K562 (cell line): ENCODE data around the gene KRTAP2-3. TPM values are rescaled to one million over a fixed set of nuclear protein-coding genes. Genes with fewer than 3 reads are reported as not detected.

Experiments used
- ATAC-seq: fragments of 200-7000 bp; cut with Tn5 transposase; 3 replicates; pipeline ENCODE4 v1.9.1; 2020; ENCODE audit warnings: moderate library complexity
- BruUV-seq: library from RNA; stranded (reverse); fragments of 400-500 nt; replicated peaks from 2 replicates; lab custom pipeline; 2021; lab: Mats Ljungman, UMichigan
- CTCF ChIA-PET: fragments of 300-600 bp; formaldehyde crosslinking; extraction: SDS; loops from one replicate; lab custom pipeline; 2021; ENCODE audit warnings: low intra/inter-chr PET ratio; lab: Yijun Ruan, JAX
- POLR2A ChIA-PET: fragments of 300-600, 350-650 bp; sonication (Branson Sonifier 250); formaldehyde crosslinking; extraction: SDS; loops from one replicate; lab custom pipeline; 2021; ENCODE audit warnings: antibody characterized with exemption, inconsistent platforms; lab: Yijun Ruan, JAX
- DNase-seq, 4 experiments: peaks; one replicate each; pipeline versions ENCODE4 v3.0.0 to v3.0.0-alpha.2; 2011 to 2018; ENCODE audit warnings: low spot score in 3 of 4, mixed read lengths in 3 of 4; ENCODE audit errors: extremely low read depth in 1 of 4
- FAIRE-seq: peaks from 2 replicates; lab custom pipeline; 2011; peaks lifted over from hg19 to GRCh38; lab: Jason Lieb, UNC
- H2AFZ ChIP-seq: 2 replicates; pipeline ENCODE4 v1.6.0; 2011; ENCODE audit warnings: low read depth, low read length, control low read depth, inconsistent platforms
- H3K27ac ChIP-seq: fragments of 200-600 bp; 3 replicates; pipeline ENCODE4 v1.8.0; 2011; ENCODE audit warnings: low read depth, mild to moderate bottlenecking, control low read depth, inconsistent platforms, low read length, moderate library complexity, mixed read lengths; ENCODE audit errors: extremely low read depth
- H3K27me3 ChIP-seq, 2 experiments: fragments of 300-600 bp in 1 of 2; 2 replicates in 1 of 2; 3 replicates in 1 of 2; pipeline versions ENCODE4 v1.6.0 to v1.8.0; 2011; ENCODE audit warnings: inconsistent platforms in 2 of 2, low read length in 2 of 2, mild to moderate bottlenecking in 1 of 2, mixed read lengths in 1 of 2, moderate library complexity in 1 of 2; ENCODE audit not compliant: control insufficient read depth in 2 of 2, insufficient read depth in 2 of 2
- H3K36me3 ChIP-seq: fragments of 300-600 bp; 3 replicates; pipeline ENCODE4 v1.8.0; 2011; ENCODE audit warnings: mild to moderate bottlenecking, low read length, inconsistent platforms; ENCODE audit not compliant: control insufficient read depth, insufficient read depth
- H3K4me1 ChIP-seq, 2 experiments: fragments of 200-600 bp in 1 of 2; replicated peaks in 1 of 2; 2 replicates in 1 of 2; 3 replicates in 1 of 2; pipeline versions ENCODE4 v1.5.1 to v1.8.0; 2011; ENCODE audit warnings: inconsistent platforms in 2 of 2, low read length in 2 of 2, mild to moderate bottlenecking in 1 of 2, mixed read lengths in 1 of 2, moderate library complexity in 1 of 2; ENCODE audit not compliant: control insufficient read depth in 2 of 2, insufficient read depth in 2 of 2
- H3K4me2 ChIP-seq: 2 replicates; pipeline ENCODE4 v1.6.1; 2011; ENCODE audit warnings: low read length, control low read depth, inconsistent platforms, mixed read lengths; ENCODE audit not compliant: insufficient read depth
- H3K4me3 ChIP-seq: fragments of 200-600 bp; sonication (generic), shearing (Covaris generic); 2 replicates; pipeline ENCODE4 v1.5.1; 2016; ENCODE audit warnings: control low read depth, inconsistent platforms
- H3K79me2 ChIP-seq: fragments of 200-600 bp; 3 replicates; pipeline ENCODE4 v1.8.0; 2011; ENCODE audit warnings: low read length, inconsistent platforms; ENCODE audit not compliant: control insufficient read depth, insufficient read depth
- H3K9ac ChIP-seq, 2 experiments: 2 replicates each; pipeline versions ENCODE4 v1.6.0 to v1.6.1; 2011; ENCODE audit warnings: low read depth in 2 of 2, low read length in 2 of 2, control low read depth in 1 of 2, inconsistent platforms in 1 of 2, mild to moderate bottlenecking in 1 of 2, mixed read lengths in 1 of 2; ENCODE audit not compliant: insufficient read depth in 1 of 2
- H3K9me1 ChIP-seq: one replicate; pipeline ENCODE4 v1.6.0; 2011; ENCODE audit warnings: inconsistent platforms, mild to moderate bottlenecking, low read length, moderate library complexity; ENCODE audit not compliant: control insufficient read depth, insufficient read depth
- H3K9me3 ChIP-seq: replicated peaks from 2 replicates; pipeline ENCODE4 v1.5.1; 2011; ENCODE audit warnings: low read depth, low read length, inconsistent platforms; ENCODE audit not compliant: control insufficient read depth, insufficient read depth
- H4K20me1 ChIP-seq: replicated peaks from 2 replicates; pipeline ENCODE4 v1.6.1; 2011; ENCODE audit warnings: low read length, inconsistent platforms, mixed read lengths; ENCODE audit not compliant: control insufficient read depth, insufficient read depth
- ARHGAP35 ChIP-seq: fragments of 450-650 bp; IDR thresholded peaks from 2 replicates; pipeline ENCODE4 v1.6.1; 2018; ENCODE audit not compliant: partially characterized antibody
- ATF7 ChIP-seq: fragments of 450-650 bp; IDR thresholded peaks from 2 replicates; pipeline ENCODE4 v1.7.1; 2014; ENCODE audit warnings: mild to moderate bottlenecking, moderate library complexity
- DACH1 ChIP-seq: fragments of 450-650 bp; IDR thresholded peaks from 2 replicates; pipeline ENCODE4 v1.6.1; 2018; ENCODE audit not compliant: partially characterized antibody
- IFI16 ChIP-seq: fragments of 250-450 bp; sonication (Bioruptor Pico); IDR thresholded peaks from 2 replicates; pipeline ENCODE4 v2.1.2; 2022; ENCODE audit warnings: mild to moderate bottlenecking, inconsistent platforms
- MTF1 ChIP-seq: fragments of 250-450 bp; sonication (Bioruptor Pico); IDR thresholded peaks from 2 replicates; pipeline ENCODE4 v1.9.0; 2021; ENCODE audit warnings: moderate library complexity, mild to moderate bottlenecking, inconsistent platforms, borderline replicate concordance
- POLR2B ChIP-seq: fragments of 450-650 bp; IDR thresholded peaks from 2 replicates; pipeline ENCODE4 v1.6.1; 2018; ENCODE audit warnings: low read depth; ENCODE audit not compliant: partially characterized antibody
- PRPF4 ChIP-seq: fragments of 200-400 bp; formaldehyde crosslinking; IDR thresholded peaks from one replicate; pipeline ENCODE4 v1.6.1; 2017; ENCODE audit warnings: low read length, low read depth, mild to moderate bottlenecking; ENCODE audit not compliant: insufficient read depth, poor library complexity, severe bottlenecking
- SOX6 ChIP-seq: fragments of 450-650 bp; IDR thresholded peaks from 2 replicates; pipeline ENCODE4 v1.6.1; 2014; ENCODE audit warnings: mild to moderate bottlenecking
- STAT5A ChIP-seq: IDR thresholded peaks from 2 replicates; pipeline ENCODE4 v1.6.1; 2012; ENCODE audit warnings: low read length, inconsistent platforms, borderline replicate concordance
- TAF1 ChIP-seq: IDR thresholded peaks from 2 replicates; pipeline ENCODE4 v1.6.1; 2011; ENCODE audit warnings: mild to moderate bottlenecking, low read length, moderate library complexity; ENCODE audit not compliant: insufficient read depth, control insufficient read depth, severe bottlenecking; ENCODE audit errors: extremely low read depth
- TCFL5 ChIP-seq: fragments of 250-450 bp; sonication (Bioruptor Pico); conservative IDR thresholded peaks from 2 replicates; pipeline ENCODE4 v1.6.1; 2021; ENCODE audit warnings: mild to moderate bottlenecking, moderate library complexity, matching md5 sums
- ZFP36 ChIP-seq: fragments of 150-350 bp; IDR thresholded peaks from 2 replicates; pipeline ENCODE4 v1.6.1; 2018; ENCODE audit warnings: low read length, low read depth; ENCODE audit not compliant: partially characterized antibody
- ZNF121 ChIP-seq: sonication (generic); formaldehyde crosslinking; conservative IDR thresholded peaks from 2 replicates; pipeline ENCODE4 v1.8.0; 2022; ENCODE audit warnings: missing genetic modification reagents
- ZNF282 ChIP-seq: sonication (generic); formaldehyde crosslinking; IDR thresholded peaks from 2 replicates; pipeline ENCODE4 v1.8.1; 2023; ENCODE audit warnings: missing genetic modification reagents
- in situ Hi-C: fragments of 300-500 bp; cut with MboI; formaldehyde crosslinking; loops from 4 replicates; pipeline ENCODE4 v1.15.0; 2018; ENCODE audit warnings: inconsistent platforms, mixed read lengths
- intact Hi-C: fragments of 100-400 bp; cut with micrococcal nuclease; formaldehyde crosslinking; loops from 2 replicates; pipeline ENCODE4 v1.14.2; 2022
- polyA plus RNA-seq, 8 experiments: library from polyadenylated mRNA; depleted of rRNA in 4 of 8; stranded (reverse) in 5 of 8; unstranded in 3 of 8; fragments of >200 nt; fragmentation: Nextera tagmentation in 2 of 8; fragmentation: Illumina TruSeq in 1 of 8; extraction: Ambion mirVana in 2 of 8; extraction: Trizol in 1 of 8; gene quantifications; 2 replicates each; pipeline versions ENCODE4 v1.2.1 to v1.2.3, GENCODE V29; 2011 to 2014; ENCODE audit warnings: inconsistent platforms in 1 of 8, missing spikeins in 1 of 8
- total RNA-seq, 7 experiments: library from RNA; depleted of rRNA in 6 of 7; stranded (reverse); fragments of >200 nt in 6 of 7; fragmentation: Illumina TruSeq in 2 of 7; extraction: Trizol in 2 of 7; gene quantifications; 2 replicates each; pipeline versions ENCODE4 v1.2.1 to v1.2.3, GENCODE V29; 2011 to 2021; ENCODE audit warnings: low replicate concordance in 1 of 7
- TF ChIP-seq, protein P1 (sequence below): sonication (generic); formaldehyde crosslinking; IDR thresholded peaks from 2 replicates; pipeline ENCODE4 v1.8.0; 2022; ENCODE audit warnings: mild to moderate bottlenecking, missing genetic modification reagents
- TF ChIP-seq, protein P2 (sequence below): sonication (generic); formaldehyde crosslinking; IDR thresholded peaks from 2 replicates; pipeline ENCODE4 v1.8.1; 2023; ENCODE audit warnings: mild to moderate bottlenecking, missing genetic modification reagents
- TF ChIP-seq, protein P3 (sequence below): sonication (generic); formaldehyde crosslinking; IDR thresholded peaks from 2 replicates; pipeline ENCODE4 v1.9.0; 2022; ENCODE audit warnings: mild to moderate bottlenecking, missing genetic modification reagents

Gene KRTAP2-3
- total and polyA plus RNA-seq, 9 of the 15 experiments (the other 6 are each of a cell fraction or from before 2014, with no cell fraction given): not detected

DNA sequence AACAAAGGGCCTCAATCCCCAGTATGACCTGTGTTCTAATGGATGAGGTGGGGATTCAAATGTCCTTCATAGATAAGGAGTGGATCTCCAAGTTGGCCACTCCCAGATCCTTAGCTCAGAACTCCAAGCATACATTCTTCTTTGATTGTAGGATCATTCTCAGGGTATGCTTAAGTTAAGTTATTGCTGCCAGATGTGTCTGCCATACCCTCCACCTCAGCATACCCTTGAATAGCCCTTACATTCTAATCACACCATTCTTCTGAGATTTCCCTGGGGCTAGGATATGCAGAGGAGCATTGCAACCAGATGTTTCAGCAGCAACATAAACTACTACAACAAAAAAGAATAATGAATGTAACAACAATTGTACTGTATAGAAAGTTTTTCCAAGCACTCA, 7.4 kb upstream of the KRTAP2-3 start:
- Histone ChIP-seq H3K4me2 (no peak overlapping the region), H3K4me1 (peaks cover 0 to 5% of the 10 kb centered on the region in 2 experiments; a peak in 2 of 5 replicates), H3K4me3 (no peak overlapping the region), H3K36me3 (no peaks in the 10 kb centered on the region), H3K79me2 (no peaks in the 10 kb centered on the region), H4K20me1 (no peaks in the 10 kb centered on the region), H3K9ac (no peak overlapping the region), H3K27ac (no peak overlapping the region), H3K9me1 (no peaks in the 10 kb centered on the region), H3K27me3 (no peaks in the 10 kb centered on the region; a peak in 1 of 5 replicates), H3K9me3 (no peaks in the 10 kb centered on the region), H2AFZ (no peak overlapping the region)
- BruUV-seq: no TSS peak
- in situ Hi-C loops (no loop called here), intact Hi-C loops (no loop called here)
- ATAC-seq: no peak
- no peak for TF ChIP-seq ZNF121 (CRISPR knock-in tag)
- no peak for TF ChIP-seq SOX6
- TF ChIP-seq TCFL5: no peak
- no peak for TF ChIP-seq IFI16 (CRISPR knock-in tag)
- TF ChIP-seq POLR2B: no peak
- TF ChIP-seq, protein P1, sequence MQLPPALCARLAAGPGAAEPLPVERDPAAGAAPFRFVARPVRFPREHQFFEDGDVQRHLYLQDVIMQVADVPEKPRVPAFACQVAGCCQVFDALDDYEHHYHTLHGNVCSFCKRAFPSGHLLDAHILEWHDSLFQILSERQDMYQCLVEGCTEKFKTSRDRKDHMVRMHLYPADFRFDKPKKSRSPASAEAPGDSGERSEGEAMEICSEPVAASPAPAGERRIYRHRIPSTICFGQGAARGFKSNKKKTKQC (CRISPR knock-in tag): no peak
- TF ChIP-seq PRPF4: no peak
- no peak for TF ChIP-seq DACH1
- TF ChIP-seq, protein P2, sequence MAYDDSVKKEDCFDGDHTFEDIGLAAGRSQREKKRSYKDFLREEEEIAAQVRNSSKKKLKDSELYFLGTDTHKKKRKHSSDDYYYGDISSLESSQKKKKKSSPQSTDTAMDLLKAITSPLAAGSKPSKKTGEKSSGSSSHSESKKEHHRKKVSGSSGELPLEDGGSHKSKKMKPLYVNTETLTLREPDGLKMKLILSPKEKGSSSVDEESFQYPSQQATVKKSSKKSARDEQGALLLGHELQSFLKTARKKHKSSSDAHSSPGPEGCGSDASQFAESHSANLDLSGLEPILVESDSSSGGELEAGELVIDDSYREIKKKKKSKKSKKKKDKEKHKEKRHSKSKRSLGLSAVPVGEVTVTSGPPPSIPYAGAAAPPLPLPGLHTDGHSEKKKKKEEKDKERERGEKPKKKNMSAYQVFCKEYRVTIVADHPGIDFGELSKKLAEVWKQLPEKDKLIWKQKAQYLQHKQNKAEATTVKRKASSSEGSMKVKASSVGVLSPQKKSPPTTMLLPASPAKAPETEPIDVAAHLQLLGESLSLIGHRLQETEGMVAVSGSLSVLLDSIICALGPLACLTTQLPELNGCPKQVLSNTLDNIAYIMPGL (CRISPR knock-in tag): no peak
- TF ChIP-seq TAF1: no peak
- no peak for TF ChIP-seq STAT5A
- TF ChIP-seq ARHGAP35: no peak
- TF ChIP-seq, protein P3, sequence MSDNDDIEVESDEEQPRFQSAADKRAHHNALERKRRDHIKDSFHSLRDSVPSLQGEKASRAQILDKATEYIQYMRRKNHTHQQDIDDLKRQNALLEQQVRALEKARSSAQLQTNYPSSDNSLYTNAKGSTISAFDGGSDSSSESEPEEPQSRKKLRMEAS (CRISPR knock-in tag): no peak
- TF ChIP-seq ZNF282 (CRISPR knock-in tag): no peak
- TF ChIP-seq ZFP36: no peak
- TF ChIP-seq ATF7: no peak
- TF ChIP-seq MTF1 (CRISPR knock-in tag): no peak
- no peak for FAIRE-seq
- DNase-seq: no peak
- ChIA-PET CTCF (no interaction called here), POLR2A (interaction anchor here (0.6 kb wide), 1 partner anchor 38 kb away, joined by 3 read pairs; the partner anchor contains the start of gene KRTAP4-9)
